Ishikawa (cell line): ENCODE results near the gene TANGO6.

Source experiments
- EP300 ChIP-seq: IDR thresholded peaks from 2 replicates; pipeline ENCODE4 v1.6.1; 2012; ENCODE audit warnings: borderline replicate concordance
- RAD21 ChIP-seq: IDR thresholded peaks from 2 replicates; pipeline ENCODE4 v1.6.1; 2012; ENCODE audit warnings: low read depth
- TF ChIP-seq, protein P1 (sequence below): IDR thresholded peaks from 2 replicates; pipeline ENCODE4 v1.6.1; 2012; ENCODE audit warnings: low read depth, mild to moderate bottlenecking

DNA sequence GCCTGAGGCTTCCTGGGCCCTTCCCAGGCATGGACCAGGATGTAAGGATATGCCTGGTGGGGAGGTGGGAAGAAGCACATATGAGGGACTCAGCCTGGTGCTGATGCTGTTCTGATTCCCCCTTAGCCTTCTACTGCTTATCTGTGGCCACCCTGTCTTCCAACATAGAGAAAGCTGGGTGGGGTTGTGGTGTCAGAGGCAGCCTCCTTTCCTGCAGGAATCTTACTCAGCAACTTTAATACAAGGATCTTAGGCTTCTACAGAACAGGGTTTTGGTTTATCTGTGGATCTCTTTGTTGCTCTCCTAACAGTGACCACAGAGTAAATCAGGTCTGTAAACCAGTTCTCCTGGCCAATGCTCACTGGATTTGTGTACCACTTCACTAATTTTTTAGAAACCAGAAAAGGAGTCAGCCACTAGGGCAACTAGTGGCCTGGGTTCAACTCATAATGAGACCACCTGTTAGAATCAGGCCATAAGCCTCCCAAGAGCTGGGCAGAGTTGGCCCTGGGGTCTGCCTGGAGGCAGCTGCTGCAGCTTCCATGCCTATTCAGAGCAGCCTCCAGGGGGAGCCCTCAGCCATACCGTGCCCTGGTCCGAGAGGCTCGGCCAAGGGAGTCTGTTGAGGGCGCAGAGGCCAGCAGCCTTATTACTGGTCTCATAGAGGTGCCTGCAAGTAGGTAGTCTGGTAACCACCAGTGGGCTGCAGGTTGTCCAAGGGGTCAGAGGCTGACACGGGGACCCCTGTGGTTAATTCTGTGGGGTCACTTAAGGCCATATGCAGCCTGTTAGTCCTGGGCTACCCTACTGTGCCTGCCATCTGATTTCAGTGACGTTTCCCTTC lies 269.2 kb downstream of the TANGO6 start:
- TF ChIP-seq RAD21: peak; percentile 65
- TF ChIP-seq, protein P1, sequence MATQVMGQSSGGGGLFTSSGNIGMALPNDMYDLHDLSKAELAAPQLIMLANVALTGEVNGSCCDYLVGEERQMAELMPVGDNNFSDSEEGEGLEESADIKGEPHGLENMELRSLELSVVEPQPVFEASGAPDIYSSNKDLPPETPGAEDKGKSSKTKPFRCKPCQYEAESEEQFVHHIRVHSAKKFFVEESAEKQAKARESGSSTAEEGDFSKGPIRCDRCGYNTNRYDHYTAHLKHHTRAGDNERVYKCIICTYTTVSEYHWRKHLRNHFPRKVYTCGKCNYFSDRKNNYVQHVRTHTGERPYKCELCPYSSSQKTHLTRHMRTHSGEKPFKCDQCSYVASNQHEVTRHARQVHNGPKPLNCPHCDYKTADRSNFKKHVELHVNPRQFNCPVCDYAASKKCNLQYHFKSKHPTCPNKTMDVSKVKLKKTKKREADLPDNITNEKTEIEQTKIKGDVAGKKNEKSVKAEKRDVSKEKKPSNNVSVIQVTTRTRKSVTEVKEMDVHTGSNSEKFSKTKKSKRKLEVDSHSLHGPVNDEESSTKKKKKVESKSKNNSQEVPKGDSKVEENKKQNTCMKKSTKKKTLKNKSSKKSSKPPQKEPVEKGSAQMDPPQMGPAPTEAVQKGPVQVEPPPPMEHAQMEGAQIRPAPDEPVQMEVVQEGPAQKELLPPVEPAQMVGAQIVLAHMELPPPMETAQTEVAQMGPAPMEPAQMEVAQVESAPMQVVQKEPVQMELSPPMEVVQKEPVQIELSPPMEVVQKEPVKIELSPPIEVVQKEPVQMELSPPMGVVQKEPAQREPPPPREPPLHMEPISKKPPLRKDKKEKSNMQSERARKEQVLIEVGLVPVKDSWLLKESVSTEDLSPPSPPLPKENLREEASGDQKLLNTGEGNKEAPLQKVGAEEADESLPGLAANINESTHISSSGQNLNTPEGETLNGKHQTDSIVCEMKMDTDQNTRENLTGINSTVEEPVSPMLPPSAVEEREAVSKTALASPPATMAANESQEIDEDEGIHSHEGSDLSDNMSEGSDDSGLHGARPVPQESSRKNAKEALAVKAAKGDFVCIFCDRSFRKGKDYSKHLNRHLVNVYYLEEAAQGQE: no peak
- TF ChIP-seq EP300: no peak
